Measurements from ENCODE around the gene UBE2D2.
"Not testable (repeated sequence)": the region's sequence is repeated elsewhere in the genome, so short reads cannot be mapped to it uniquely, and the experiment has no call there.

DNA sequence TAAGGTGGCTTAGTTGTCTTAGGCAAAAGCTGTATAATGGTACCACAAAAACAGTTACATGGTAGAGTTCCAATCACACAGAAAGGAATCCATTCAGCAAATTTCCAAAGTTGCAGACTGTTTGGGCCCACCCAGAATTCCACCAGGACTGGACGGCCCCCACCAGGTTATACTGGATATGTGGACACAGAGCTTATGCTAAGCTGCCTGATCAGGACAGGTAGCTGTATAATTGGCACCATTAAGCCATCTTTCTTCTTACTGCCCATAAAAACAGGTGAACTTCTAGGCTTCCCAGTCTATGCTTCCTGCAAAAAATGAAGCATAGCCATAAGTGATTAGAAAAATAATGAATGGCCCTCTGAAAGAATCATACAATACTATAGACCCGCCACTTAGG lies 31.1 kb upstream of the UBE2D2 start:
- TF ChIP-seq, protein P1, sequence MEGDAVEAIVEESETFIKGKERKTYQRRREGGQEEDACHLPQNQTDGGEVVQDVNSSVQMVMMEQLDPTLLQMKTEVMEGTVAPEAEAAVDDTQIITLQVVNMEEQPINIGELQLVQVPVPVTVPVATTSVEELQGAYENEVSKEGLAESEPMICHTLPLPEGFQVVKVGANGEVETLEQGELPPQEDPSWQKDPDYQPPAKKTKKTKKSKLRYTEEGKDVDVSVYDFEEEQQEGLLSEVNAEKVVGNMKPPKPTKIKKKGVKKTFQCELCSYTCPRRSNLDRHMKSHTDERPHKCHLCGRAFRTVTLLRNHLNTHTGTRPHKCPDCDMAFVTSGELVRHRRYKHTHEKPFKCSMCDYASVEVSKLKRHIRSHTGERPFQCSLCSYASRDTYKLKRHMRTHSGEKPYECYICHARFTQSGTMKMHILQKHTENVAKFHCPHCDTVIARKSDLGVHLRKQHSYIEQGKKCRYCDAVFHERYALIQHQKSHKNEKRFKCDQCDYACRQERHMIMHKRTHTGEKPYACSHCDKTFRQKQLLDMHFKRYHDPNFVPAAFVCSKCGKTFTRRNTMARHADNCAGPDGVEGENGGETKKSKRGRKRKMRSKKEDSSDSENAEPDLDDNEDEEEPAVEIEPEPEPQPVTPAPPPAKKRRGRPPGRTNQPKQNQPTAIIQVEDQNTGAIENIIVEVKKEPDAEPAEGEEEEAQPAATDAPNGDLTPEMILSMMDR (IDR thresholded peaks at IDR 0.05) = not testable (repeated sequence)
- TF ChIP-seq ZFX (IDR thresholded peaks at IDR 0.05; ENCODE audit: borderline replicate concordance) = not testable (repeated sequence)
